Body of pancreas (tissue), 4 donors: Measurements from ENCODE around the gene UTF1. TPM values are rescaled to one million over a fixed set of nuclear protein-coding genes. Genes with fewer than 3 reads are reported as not detected.
"Not testable (repeated sequence)": the region's sequence is repeated elsewhere in the genome, so short reads cannot be mapped to it uniquely, and the experiment has no call there.

Experiments used
- ATAC-seq: fragments of 150-250 bp; one replicate; pipeline ENCODE4 v1.9.1; 2016
- DNase-seq, 4 donors: peaks; one replicate each; pipeline ENCODE4 v3.0.0-alpha.2; 2019
- H3K27ac ChIP-seq, 4 donors: fragments of 200-600 bp; sonication (generic); 1 replicate in 3 of 4; 2 replicates in 1 of 4; pipeline versions ENCODE4 v1.5.1 to v1.6.1; 2016 to 2019; ENCODE audit warnings: mild to moderate bottlenecking in 1 of 4, mixed read lengths in 1 of 4, moderate library complexity in 1 of 4
- H3K27me3 ChIP-seq, 2 donors: fragments of 200-600 bp; sonication (generic); one replicate each; pipeline ENCODE4 v1.6.0; 2016; ENCODE audit warnings: mild to moderate bottlenecking in 1 of 2
- H3K36me3 ChIP-seq, 2 donors: fragments of 200-600 bp; sonication (generic); replicated peaks in 1 of 2; 2 replicates each; pipeline ENCODE4 v1.5.1; 2016; ENCODE audit warnings: low read depth in 2 of 2; ENCODE audit not compliant: insufficient read depth in 1 of 2
- H3K4me1 ChIP-seq: fragments of 200-600 bp; sonication (generic); one replicate; pipeline ENCODE4 v1.6.0; 2016
- H3K4me3 ChIP-seq, 2 donors: fragments of 200-600 bp; sonication (generic); 1 replicate in 1 of 2; 2 replicates in 1 of 2; pipeline ENCODE4 v1.5.1; 2016 to 2019
- H3K9me3 ChIP-seq, 3 donors: fragments of 200-600 bp; sonication (generic); 1 replicate in 2 of 3; 2 replicates in 1 of 3; pipeline ENCODE4 v1.5.1; 2016
- POLR2A ChIP-seq, 3 donors: fragments of 450-650 bp; IDR thresholded peaks; one replicate each; pipeline ENCODE4 v1.6.1; 2016; ENCODE audit warnings: antibody characterized with exemption in 3 of 3, mild to moderate bottlenecking in 2 of 3
- WGBS, 2 donors: methylation state at CpG; one replicate each; pipeline ENCODE4 v1.1.5; 2017; 5-methylcytosine and 5-hydroxymethylcytosine counted together
- intact Hi-C: fragments of 100-400 bp; cut with DNase I; formaldehyde crosslinking; loops from one replicate; pipeline ENCODE4 v1.15.1; 2023
- total RNA-seq, 2 donors: library from RNA; depleted of rRNA; stranded (reverse); fragments of >200 nt; gene quantifications; one replicate each; pipeline ENCODE4 v1.1.0, GENCODE V29; 2016
- TF ChIP-seq, protein P1 (sequence below), 7 experiments: fragments of 450-650 bp in 4 of 7; fragments of 200-600 bp in 3 of 7; sonication (generic) in 3 of 7; IDR thresholded peaks; one replicate each; pipeline ENCODE4 v1.5.1; 2016 to 2019; ENCODE audit warnings: antibody characterized with exemption in 7 of 7

The UTF1 gene
- total RNA-seq, 2 donors from 2014 or later, result not detected

DNA sequence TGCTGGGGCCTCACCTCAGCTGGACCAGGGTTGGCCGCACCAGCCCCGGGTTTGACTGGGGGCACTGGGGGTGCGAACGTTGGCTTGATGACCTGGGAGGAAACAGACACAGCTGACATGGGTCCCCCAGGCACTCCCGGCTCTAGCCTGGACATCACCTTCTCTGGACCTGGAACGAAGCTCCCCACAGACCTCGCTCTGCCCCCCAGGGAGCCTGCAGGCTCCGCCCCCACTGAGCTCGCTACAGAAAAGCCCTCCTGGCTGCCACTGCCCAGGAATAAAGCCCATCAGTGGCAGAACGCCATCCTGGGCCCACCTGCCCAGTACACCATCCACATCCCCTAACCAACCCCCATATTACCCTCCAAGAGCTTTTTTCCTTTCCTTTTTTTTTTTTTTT, 33.7 kb downstream of the UTF1 start:
- H3K4me1 ChIP-seq, result peaks cover 13% of the 10 kb centered on the region
- intact Hi-C loops, result no loop called here
- H3K4me3 ChIP-seq, result no peak overlapping the region
- ATAC-seq, result no peak
- no peak for TF ChIP-seq POLR2A (IDR thresholded peaks at IDR 0.05)
- TF ChIP-seq, protein P1, sequence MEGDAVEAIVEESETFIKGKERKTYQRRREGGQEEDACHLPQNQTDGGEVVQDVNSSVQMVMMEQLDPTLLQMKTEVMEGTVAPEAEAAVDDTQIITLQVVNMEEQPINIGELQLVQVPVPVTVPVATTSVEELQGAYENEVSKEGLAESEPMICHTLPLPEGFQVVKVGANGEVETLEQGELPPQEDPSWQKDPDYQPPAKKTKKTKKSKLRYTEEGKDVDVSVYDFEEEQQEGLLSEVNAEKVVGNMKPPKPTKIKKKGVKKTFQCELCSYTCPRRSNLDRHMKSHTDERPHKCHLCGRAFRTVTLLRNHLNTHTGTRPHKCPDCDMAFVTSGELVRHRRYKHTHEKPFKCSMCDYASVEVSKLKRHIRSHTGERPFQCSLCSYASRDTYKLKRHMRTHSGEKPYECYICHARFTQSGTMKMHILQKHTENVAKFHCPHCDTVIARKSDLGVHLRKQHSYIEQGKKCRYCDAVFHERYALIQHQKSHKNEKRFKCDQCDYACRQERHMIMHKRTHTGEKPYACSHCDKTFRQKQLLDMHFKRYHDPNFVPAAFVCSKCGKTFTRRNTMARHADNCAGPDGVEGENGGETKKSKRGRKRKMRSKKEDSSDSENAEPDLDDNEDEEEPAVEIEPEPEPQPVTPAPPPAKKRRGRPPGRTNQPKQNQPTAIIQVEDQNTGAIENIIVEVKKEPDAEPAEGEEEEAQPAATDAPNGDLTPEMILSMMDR (IDR thresholded peaks at IDR 0.05), result no peak
- 86 to 88% methylated on average over 7 to 10 of the region's 10 CpGs for WGBS, 2 donors
- H3K36me3 ChIP-seq, result no peaks in the 10 kb centered on the region
- no peak overlapping the region for H3K27ac ChIP-seq
- no peak for DNase-seq
- H3K27me3 ChIP-seq, result no peaks in the 10 kb centered on the region
- H3K9me3 ChIP-seq, result no peaks in the 10 kb centered on the region

- 58 to 93% methylated on average over 8 to 9 of the region's 9 CpGs for WGBS, 2 donors
- H3K36me3 ChIP-seq, result no peaks in the 10 kb centered on the region
- no peak for DNase-seq
- H3K4me1 ChIP-seq, result peaks cover 9% of the 10 kb centered on the region
- no peaks in the 10 kb centered on the region for H3K9me3 ChIP-seq
- intact Hi-C loops, result no loop called here
- H3K27me3 ChIP-seq, result no peaks in the 10 kb centered on the region
- H3K27ac ChIP-seq, result no peak overlapping the region
- TF ChIP-seq POLR2A (IDR thresholded peaks at IDR 0.05), result no peak
- no peak for ATAC-seq
- no peak overlapping the region for H3K4me3 ChIP-seq
Measured at GRCh38 chr10:133264461-133264860, 34.4 kb downstream of the UTF1 start.

DNA sequence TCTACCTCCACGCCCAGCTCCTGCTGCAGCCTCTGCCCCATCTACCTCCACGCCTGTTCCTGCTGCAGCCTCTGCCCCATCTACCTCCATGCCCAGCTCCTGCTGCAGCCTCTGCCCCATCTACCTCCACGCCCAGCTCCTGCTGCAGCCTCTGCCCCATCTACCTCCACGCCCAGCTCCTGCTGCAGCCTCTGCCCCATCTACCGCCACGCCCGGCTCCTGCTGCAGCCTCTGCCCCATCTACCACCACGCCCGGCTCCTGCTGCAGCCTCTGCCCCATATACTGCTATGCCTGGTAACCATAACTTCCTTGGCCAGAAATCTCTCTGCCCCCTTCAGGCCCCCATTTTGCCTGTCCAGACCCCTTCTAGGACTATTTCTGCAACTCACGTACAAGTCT, 35.0 kb downstream of the UTF1 start:
- H3K27me3 ChIP-seq, intact Hi-C loops, H3K9me3 ChIP-seq, H3K4me1 ChIP-seq, H3K36me3 ChIP-seq, H3K4me3 ChIP-seq, ATAC-seq, DNase-seq, H3K27ac ChIP-seq: not testable (repeated sequence)
- 74 to 83% methylated on average over 9 to 10 of the region's 10 CpGs for WGBS, 2 donors

- H3K27me3 ChIP-seq, result no peaks in the 10 kb centered on the region
- H3K4me3 ChIP-seq, result no peak overlapping the region
- intact Hi-C loops, result no loop called here
- H3K4me1 ChIP-seq, result peaks cover 1% of the 10 kb centered on the region
- 92% methylated on average over 12 to 21 of the region's 21 CpGs for WGBS, 2 donors
- no peaks in the 10 kb centered on the region for H3K9me3 ChIP-seq
- ATAC-seq (no peak), DNase-seq (no peak)
- H3K36me3 ChIP-seq, result peaks cover 0 to under 1% of the 10 kb centered on the region in 2 donors
- TF ChIP-seq, protein P1 (IDR thresholded peaks at IDR 0.05), result no peak
- H3K27ac ChIP-seq, result no peak overlapping the region
Measured at GRCh38 chr10:133266056-133266795, 36.2 kb downstream of the UTF1 start.

DNA sequence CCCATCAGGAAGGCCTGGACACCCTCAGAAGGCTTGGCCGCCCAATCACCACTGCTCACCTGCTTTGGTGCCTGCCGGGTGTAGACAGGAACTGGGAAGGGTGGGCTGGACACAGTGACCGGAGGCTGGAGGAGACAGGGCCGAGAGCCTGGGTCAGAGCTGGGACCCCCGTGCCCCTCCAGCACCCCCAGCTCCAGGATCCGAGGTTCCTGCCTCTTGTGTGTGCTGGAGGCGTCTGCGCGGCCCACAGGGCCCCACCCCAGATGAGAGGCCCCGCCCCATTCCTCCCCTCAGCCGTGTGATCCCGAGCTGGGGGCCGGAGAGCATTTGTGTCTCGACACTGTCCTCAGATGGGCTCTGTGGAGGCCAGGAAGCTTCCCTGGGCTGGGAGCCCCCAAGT, 37.3 kb downstream of the UTF1 start:
- peaks cover 0 to 3% of the 10 kb centered on the region in 2 donors for H3K36me3 ChIP-seq
- no peak for ATAC-seq
- H3K4me1 ChIP-seq, result no peaks in the 10 kb centered on the region
- H3K27me3 ChIP-seq, result no peaks in the 10 kb centered on the region
- WGBS, 2 donors, result 88% methylated on average over 13 of the region's 14 CpGs; no CpG with 5 or more reads in 1 of the 2 donors
- no peak for TF ChIP-seq POLR2A (IDR thresholded peaks at IDR 0.05)
- TF ChIP-seq, protein P1 (IDR thresholded peaks at IDR 0.05), result no peak
- H3K27ac ChIP-seq, result no peak overlapping the region
- intact Hi-C loops, result no loop called here
- no peak for DNase-seq
- H3K9me3 ChIP-seq, result no peaks in the 10 kb centered on the region
- H3K4me3 ChIP-seq, result no peak overlapping the region

GRCh38 chr10:133267829-133268228, 37.8 kb downstream of the UTF1 start:
- Histone ChIP-seq H3K36me3 (peaks cover 0 to 3% of the 10 kb centered on the region in 2 donors), H3K4me1 (no peaks in the 10 kb centered on the region), H3K27ac (no peak overlapping the region), H3K4me3 (no peak overlapping the region), H3K9me3 (no peaks in the 10 kb centered on the region), H3K27me3 (no peaks in the 10 kb centered on the region)
- ATAC-seq (no peak), DNase-seq (no peak)
- intact Hi-C loops, result no loop called here
- TF ChIP-seq, protein P1 (IDR thresholded peaks at IDR 0.05), result no peak
- TF ChIP-seq POLR2A (IDR thresholded peaks at IDR 0.05), result no peak
- WGBS, 2 donors, result 87% methylated on average over 3 to 14 of the region's 22 CpGs
